ENCODE data around the gene RAB1A.

DNA sequence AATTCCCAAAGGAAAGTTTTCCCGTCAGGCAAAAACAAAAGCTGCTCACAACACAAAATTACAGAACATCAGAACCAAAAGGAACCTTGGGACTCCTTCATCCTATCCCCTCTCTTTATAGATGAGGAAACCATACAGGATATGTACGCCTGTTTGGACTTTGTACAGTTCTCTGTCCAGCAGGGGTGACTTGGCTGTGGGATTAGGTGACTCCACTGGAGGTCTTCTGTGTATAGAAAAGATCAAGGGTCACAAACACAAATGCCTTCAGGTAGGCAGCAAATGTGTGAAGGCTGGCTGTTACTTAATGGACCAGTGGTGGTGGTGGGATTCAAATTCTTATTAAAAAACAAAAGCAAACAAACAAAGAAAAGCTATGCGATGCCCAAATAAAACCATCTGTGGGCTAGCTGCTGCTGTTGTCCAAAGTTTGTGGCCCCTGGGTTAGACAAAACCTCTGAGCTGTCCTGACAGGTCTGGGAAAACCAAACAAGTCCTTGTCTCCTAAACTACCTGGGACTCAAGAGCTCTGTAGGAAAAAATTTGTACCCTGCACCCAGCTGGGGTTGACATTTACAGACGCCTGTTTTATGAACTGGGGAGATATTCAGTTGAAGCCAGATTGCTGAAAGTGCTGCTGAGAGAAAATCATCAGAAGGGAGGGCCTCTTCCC is 75.0 kb downstream of the RAB1A start:
- TF ChIP-seq, protein P1, sequence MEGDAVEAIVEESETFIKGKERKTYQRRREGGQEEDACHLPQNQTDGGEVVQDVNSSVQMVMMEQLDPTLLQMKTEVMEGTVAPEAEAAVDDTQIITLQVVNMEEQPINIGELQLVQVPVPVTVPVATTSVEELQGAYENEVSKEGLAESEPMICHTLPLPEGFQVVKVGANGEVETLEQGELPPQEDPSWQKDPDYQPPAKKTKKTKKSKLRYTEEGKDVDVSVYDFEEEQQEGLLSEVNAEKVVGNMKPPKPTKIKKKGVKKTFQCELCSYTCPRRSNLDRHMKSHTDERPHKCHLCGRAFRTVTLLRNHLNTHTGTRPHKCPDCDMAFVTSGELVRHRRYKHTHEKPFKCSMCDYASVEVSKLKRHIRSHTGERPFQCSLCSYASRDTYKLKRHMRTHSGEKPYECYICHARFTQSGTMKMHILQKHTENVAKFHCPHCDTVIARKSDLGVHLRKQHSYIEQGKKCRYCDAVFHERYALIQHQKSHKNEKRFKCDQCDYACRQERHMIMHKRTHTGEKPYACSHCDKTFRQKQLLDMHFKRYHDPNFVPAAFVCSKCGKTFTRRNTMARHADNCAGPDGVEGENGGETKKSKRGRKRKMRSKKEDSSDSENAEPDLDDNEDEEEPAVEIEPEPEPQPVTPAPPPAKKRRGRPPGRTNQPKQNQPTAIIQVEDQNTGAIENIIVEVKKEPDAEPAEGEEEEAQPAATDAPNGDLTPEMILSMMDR (IDR thresholded peaks at IDR 0.05; ENCODE audit: low read length): no peak
- TF ChIP-seq EZH2 (optimal IDR thresholded peaks at IDR 0.05; ENCODE audit: low read depth, low read length) (no peak), EZH2phosphoT487 (IDR thresholded peaks at IDR 0.05; ENCODE audit: low read length) (no peak)

Data from MM.1S (cell line).